BLaER1 (cell line): Measurements from ENCODE around the gene FGFBP1.

Experiments used
- H3K27ac ChIP-seq: shearing (Covaris generic); formaldehyde crosslinking; 2 replicates; pipeline ENCODE4 v1.8.1; 2022
- H3K27me3 ChIP-seq: shearing (Covaris generic); formaldehyde crosslinking; 2 replicates; pipeline ENCODE4 v1.8.1; 2022
- H3K36me3 ChIP-seq: shearing (Covaris generic); formaldehyde crosslinking; 2 replicates; pipeline ENCODE4 v1.8.1; 2022
- H3K4me1 ChIP-seq: shearing (Covaris generic); formaldehyde crosslinking; 2 replicates; pipeline ENCODE4 v1.8.1; 2022
- H3K4me2 ChIP-seq: shearing (Covaris generic); formaldehyde crosslinking; 2 replicates; pipeline ENCODE4 v1.8.1; 2022
- H3K4me3 ChIP-seq: shearing (Covaris generic); formaldehyde crosslinking; 2 replicates; pipeline ENCODE4 v1.8.1; 2022
- H3K9ac ChIP-seq: shearing (Covaris generic); formaldehyde crosslinking; 2 replicates; pipeline ENCODE4 v1.8.1; 2022
- H3K9me3 ChIP-seq: shearing (Covaris generic); formaldehyde crosslinking; 2 replicates; pipeline ENCODE4 v1.8.1; 2022
- H4K20me1 ChIP-seq: shearing (Covaris generic); formaldehyde crosslinking; 2 replicates; pipeline ENCODE4 v1.8.1; 2022
- Cebpa-rat ChIP-seq: shearing (Covaris generic); IDR thresholded peaks from 2 replicates; pipeline ENCODE4 v1.8.1; 2022

The FGFBP1 gene

DNA sequence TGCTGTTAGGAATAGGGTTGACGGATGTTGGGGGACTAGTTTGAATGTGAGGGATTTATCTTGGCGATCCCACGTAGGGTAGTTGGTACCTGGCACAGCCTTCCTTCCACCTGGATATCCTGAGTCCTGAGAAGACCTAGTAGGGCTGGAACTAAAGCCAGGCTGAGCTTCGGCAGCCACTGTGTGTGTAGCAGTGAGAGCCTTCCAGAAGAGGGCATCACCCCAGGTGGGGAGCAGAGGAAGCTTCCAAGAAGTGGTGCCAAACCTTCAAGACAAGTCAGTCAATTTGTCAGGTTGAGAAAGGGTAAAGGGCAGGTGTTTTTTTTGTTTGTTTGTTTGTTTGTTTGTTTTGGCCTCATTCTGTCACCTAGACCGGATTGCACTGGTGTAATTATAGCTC lies 25.6 kb upstream of the FGFBP1 start:
- Histone ChIP-seq H3K27ac (no peak overlapping the region), H3K27me3 (no peaks in the 10 kb centered on the region), H3K36me3 (no peaks in the 10 kb centered on the region), H3K4me3 (no peak overlapping the region), H3K4me2 (no peak overlapping the region), H3K9ac (no peak overlapping the region), H4K20me1 (no peaks in the 10 kb centered on the region), H3K9me3 (peaks cover 7% of the 10 kb centered on the region; the same call in 1 of the 2 replicates), H3K4me1 (peaks cover 12% of the 10 kb centered on the region)
- no peak for TF ChIP-seq Cebpa-rat

DNA sequence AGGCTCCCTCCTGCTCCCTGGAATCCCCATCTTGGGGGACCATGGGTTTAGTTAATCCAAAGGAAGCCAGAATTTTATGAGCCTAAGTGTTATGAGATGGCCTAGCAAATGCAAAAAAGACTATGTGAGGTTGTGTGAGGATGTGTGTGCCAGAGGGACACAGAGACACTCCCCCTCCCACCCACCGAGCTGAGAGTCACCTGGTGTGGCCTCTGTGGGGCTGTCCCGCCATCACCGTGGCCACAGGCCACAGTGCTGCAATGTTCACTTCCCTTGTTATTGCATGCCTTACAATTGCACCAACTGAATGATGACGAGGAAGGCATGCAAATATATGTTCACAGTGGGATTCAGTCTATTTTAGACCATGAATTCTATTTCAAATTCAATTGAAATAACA lies 25.0 kb upstream of the FGFBP1 start:
- Histone ChIP-seq H3K27me3 (no peaks in the 10 kb centered on the region), H3K9ac (no peak overlapping the region), H3K4me3 (no peak overlapping the region), H3K36me3 (no peaks in the 10 kb centered on the region), H3K9me3 (peaks cover 7% of the 10 kb centered on the region; the same call in 1 of the 2 replicates), H4K20me1 (no peaks in the 10 kb centered on the region), H3K27ac (no peak overlapping the region), H3K4me2 (peak overlapping the region; percentile 58), H3K4me1 (peaks cover 12% of the 10 kb centered on the region)
- no peak for TF ChIP-seq Cebpa-rat

DNA sequence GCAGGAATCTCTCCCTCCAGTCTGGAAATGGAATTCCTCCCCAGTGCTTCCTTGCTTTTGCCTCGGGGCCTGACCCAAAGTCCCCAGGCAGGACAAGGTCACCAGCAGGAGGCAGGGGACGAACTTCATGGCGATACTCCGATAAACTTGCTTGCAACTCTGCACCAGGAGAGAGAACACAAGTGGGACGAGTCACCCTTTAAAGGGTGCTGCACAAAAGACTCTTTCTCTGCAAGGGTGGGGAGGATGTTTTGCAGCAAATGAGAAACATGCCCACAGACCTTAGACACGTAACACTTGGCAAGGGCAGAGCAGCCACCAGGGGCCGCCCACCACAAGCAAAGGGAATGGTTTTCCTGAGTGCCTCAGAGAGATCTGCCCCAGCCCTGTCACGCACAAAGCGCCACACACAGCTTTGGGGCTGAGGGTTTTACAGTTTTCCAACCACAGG lies 24.5 kb upstream of the FGFBP1 start, which contains the start of gene FGFBP2:
Gene FGFBP2 (minus strand): TSS at position 175 of the 451 bp plus-strand sequence. CDS start 46 bp downstream, at position 129.
- no peak within 1 kb of the TSS for H3K9ac ChIP-seq
- peak within 1 kb of the TSS; percentile 58 for H3K4me2 ChIP-seq
- no peak within 1 kb of the TSS for H3K27ac ChIP-seq
- TF ChIP-seq Cebpa-rat = no peak
- H3K4me1 ChIP-seq = peaks cover 12% of the 10 kb centered on the region
- H3K9me3 ChIP-seq = peaks cover 7% of the 10 kb centered on the region; the same call in 1 of the 2 replicates
- no peaks in the 10 kb centered on the region for H3K36me3 ChIP-seq
- H3K27me3 ChIP-seq = no peaks in the 10 kb centered on the region
- no peaks in the 10 kb centered on the region for H4K20me1 ChIP-seq
- no peak within 1 kb of the TSS for H3K4me3 ChIP-seq

DNA sequence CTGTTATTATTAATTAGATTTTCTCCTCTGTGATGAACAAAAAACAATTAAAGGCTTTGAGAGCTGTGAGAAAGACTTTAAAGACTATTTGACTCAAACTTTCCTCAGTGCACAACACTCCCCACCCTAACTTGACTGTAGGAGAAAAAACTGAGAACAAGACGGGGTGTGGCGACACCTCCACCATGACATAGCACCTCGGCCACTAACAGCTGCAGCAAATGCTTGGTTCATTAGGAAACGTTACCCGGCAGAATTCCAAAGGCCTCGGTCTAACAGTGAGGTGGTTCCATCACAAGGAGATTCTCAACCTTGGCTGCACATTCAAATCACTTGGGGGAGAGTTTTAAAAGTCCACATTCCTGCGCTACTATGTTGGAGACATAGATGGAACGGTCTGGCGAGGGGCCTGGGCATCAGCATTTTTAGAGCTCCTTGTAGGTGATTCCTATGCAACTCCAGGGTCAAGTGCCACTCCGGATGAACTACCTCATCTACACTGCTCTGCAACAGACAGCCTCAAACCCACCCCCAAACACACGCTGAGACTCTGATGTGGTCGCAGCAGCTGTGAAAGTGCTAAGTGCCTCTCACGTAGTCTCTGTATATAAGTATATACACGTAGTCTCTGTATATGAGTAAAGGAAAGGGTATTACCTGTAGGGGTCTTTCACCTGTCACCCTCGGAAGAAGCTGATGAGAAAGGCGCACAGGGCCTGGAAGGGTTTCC lies 23.4 kb upstream of the FGFBP1 start:
- Histone ChIP-seq H3K27me3 (no peaks in the 10 kb centered on the region), H3K36me3 (no peaks in the 10 kb centered on the region), H4K20me1 (no peaks in the 10 kb centered on the region), H3K4me2 (no peak overlapping the region), H3K4me1 (peaks cover 12% of the 10 kb centered on the region), H3K4me3 (no peak overlapping the region), H3K9ac (no peak overlapping the region), H3K9me3 (peaks cover 7% of the 10 kb centered on the region; the same call in 1 of the 2 replicates), H3K27ac (no peak overlapping the region)
- no peak for TF ChIP-seq Cebpa-rat

DNA sequence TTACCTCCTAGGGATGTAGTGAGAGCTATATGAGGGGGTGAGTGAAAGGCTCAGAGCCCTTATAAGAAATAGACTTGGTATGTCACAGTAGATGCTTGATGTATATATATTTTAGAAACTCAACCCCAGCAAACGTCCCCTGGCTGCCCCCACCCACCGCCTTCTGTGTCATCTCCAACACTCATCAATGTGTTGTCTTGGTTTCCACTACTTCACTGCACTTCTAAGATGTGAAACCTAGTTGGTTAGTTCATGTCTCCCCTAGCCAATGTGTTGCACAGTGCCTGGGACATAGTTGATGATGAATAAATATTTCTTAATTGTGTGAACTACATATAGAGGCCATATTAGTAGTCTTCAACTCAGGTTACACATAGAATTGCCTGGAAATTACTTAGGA lies 20.0 kb upstream of the FGFBP1 start:
- H4K20me1 ChIP-seq = no peaks in the 10 kb centered on the region
- no peak overlapping the region for H3K4me3 ChIP-seq
- H3K27me3 ChIP-seq = no peaks in the 10 kb centered on the region
- peaks cover 26% of the 10 kb centered on the region for H3K9me3 ChIP-seq
- H3K9ac ChIP-seq = no peak overlapping the region
- H3K27ac ChIP-seq = no peak overlapping the region
- H3K4me1 ChIP-seq = peaks cover 15% of the 10 kb centered on the region
- H3K36me3 ChIP-seq = no peaks in the 10 kb centered on the region
- no peak for TF ChIP-seq Cebpa-rat
- H3K4me2 ChIP-seq = no peak overlapping the region

DNA sequence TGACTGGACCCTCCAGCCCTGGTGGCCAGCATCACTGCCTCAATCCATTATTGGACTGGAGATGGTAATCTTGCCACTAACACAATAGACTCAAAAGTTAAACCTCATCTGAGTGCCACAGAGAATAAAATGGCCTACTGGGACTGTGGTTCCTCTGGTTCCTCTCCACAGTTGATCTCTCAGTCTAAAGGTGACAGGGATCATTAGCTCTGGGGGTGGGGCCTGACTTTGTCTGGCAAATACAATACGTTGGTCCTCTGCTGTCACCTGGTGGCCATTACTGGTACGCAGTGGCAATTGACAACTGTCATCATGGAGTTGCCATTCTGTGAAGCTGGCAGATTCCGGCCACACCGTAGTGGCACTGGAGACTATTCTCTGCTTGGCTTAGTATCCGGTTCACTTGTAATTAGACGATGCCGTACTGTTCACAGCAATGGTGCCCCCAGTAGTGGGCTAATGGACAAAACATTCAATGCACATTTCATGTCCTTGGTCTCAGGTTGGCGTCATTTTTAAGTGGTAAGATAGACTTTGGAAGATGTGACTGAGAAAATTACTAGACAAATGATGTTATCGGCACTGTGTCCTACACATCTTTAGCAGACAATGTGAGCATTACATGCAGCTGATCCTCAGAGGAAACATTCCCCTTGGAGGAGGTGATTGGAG lies 17.8 kb upstream of the FGFBP1 start:
- Histone ChIP-seq H3K4me2 (peak overlapping the region; percentile 48; the same call in 1 of the 2 replicates), H3K27ac (no peak overlapping the region), H4K20me1 (no peaks in the 10 kb centered on the region), H3K36me3 (no peaks in the 10 kb centered on the region), H3K9ac (no peak overlapping the region), H3K4me3 (no peak overlapping the region), H3K27me3 (no peaks in the 10 kb centered on the region), H3K4me1 (peaks cover 6% of the 10 kb centered on the region), H3K9me3 (peaks cover 35% of the 10 kb centered on the region)
- no peak for TF ChIP-seq Cebpa-rat

DNA sequence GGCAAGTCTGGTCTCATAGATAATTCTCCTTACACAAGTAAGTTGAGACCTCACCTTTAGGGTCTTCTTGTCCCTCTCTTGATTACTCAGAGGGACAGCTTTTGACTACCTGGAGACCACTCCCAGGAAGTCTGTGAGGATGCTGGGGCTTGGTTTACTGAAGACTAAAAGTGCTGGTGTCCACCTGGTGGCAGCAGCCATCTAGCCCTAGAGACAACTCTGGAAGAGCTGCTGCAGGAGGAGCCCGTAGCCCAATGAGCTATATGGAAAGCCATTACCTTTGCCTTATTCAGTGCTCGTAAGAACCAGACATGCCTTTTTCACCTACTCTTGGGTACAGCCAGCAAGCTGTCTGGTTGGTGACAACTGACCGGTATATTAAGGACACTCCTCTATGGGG lies 17.1 kb upstream of the FGFBP1 start:
- Histone ChIP-seq H3K9ac (no peak overlapping the region), H3K4me2 (peak overlapping the region; percentile 48; the same call in 1 of the 2 replicates)
- TF ChIP-seq Cebpa-rat = no peak

DNA sequence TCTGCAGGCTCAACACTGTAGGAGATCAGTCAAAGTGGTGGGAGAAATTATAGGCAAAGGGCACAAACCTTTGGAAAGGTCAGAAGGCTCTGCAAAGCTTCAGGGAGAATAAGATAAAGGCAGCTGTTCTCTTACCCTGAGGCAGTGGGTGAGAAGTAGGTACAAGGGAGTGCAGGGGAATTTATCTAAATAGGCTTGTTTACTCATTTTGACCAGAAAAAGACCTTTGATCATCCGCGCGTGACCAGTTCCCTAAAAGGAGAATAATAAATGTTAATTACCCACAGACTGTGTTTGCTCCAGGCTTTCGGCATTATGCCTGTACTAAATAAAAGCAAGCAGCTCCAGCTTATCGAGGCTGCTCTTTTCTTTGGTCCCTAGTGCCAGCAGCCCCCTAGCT lies 15.1 kb upstream of the FGFBP1 start:
- Histone ChIP-seq H3K4me3 (no peak overlapping the region), H3K9ac (no peak overlapping the region), H3K4me1 (peaks cover 6% of the 10 kb centered on the region), H3K9me3 (peaks cover 35% of the 10 kb centered on the region), H3K4me2 (no peak overlapping the region), H3K36me3 (no peaks in the 10 kb centered on the region), H4K20me1 (no peaks in the 10 kb centered on the region), H3K27ac (no peak overlapping the region), H3K27me3 (no peaks in the 10 kb centered on the region)
- TF ChIP-seq Cebpa-rat = no peak

More for the DNA sequence above, 17.1 kb upstream of the FGFBP1 start:
- Histone ChIP-seq H3K9me3 (peaks cover 35% of the 10 kb centered on the region), H3K27ac (no peak overlapping the region), H3K4me1 (peaks cover 6% of the 10 kb centered on the region), H4K20me1 (no peaks in the 10 kb centered on the region), H3K27me3 (no peaks in the 10 kb centered on the region), H3K4me3 (no peak overlapping the region), H3K36me3 (no peaks in the 10 kb centered on the region)

DNA sequence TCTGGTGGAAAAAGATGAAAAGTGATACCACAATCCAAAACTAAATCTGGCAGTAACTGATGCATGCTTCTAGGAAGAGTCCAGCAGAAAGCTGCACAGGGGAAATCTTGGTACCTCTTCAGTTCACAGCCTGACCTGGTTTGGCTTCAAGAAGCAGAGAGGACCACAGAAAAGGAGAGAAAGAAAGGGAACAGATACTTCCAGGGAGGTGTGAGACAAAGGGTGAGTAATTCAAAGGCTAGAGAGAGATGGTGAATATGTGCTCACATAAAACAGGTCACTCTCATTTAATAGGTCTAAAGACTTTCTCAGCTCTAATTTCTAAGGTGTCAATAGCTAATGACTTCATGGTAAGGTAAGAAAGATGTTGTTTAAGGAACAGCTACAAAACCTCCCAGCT lies 13.2 kb upstream of the FGFBP1 start:
- no peak for TF ChIP-seq Cebpa-rat
- Histone ChIP-seq H3K27me3 (no peaks in the 10 kb centered on the region), H3K36me3 (no peaks in the 10 kb centered on the region)

DNA sequence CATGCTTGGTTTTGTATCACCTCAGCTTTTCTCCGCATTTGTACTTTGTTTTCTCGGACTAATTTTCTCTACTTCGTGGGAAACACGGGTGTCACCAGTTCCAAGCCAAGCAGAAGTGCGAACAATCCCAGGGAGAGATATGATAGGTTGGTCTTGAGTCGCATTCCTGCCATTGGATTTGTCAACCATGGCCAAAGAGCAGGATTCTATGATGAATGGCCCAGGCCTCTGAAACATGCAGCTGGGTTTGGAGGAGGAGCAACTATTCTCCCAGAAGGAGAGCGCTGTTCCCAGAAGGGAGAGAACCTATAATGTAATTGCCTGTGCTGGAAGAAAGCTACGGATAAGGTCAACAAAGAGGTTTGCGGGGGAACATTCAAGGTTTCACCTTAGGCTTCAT lies 10.3 kb upstream of the FGFBP1 start:
- H3K27ac ChIP-seq = no peak overlapping the region
- H3K9me3 ChIP-seq = peaks cover 12% of the 10 kb centered on the region
- no peak overlapping the region for H3K4me2 ChIP-seq
- H3K27me3 ChIP-seq = no peaks in the 10 kb centered on the region
- no peaks in the 10 kb centered on the region for H3K36me3 ChIP-seq
- TF ChIP-seq Cebpa-rat = no peak
- H4K20me1 ChIP-seq = no peaks in the 10 kb centered on the region
- no peak overlapping the region for H3K9ac ChIP-seq
- H3K4me1 ChIP-seq = no peaks in the 10 kb centered on the region
- no peak overlapping the region for H3K4me3 ChIP-seq

More for the DNA sequence above, 13.2 kb upstream of the FGFBP1 start:
- H3K27ac ChIP-seq = no peak overlapping the region
- H3K4me2 ChIP-seq = no peak overlapping the region
- H3K4me1 ChIP-seq = peaks cover 6% of the 10 kb centered on the region
- H3K9ac ChIP-seq = no peak overlapping the region
- no peaks in the 10 kb centered on the region for H4K20me1 ChIP-seq
- no peak overlapping the region for H3K4me3 ChIP-seq
- H3K9me3 ChIP-seq = peaks cover 35% of the 10 kb centered on the region
